GM19455 (cell line): ENCODE data around the gene HEATR3.
"Not testable (repeated sequence)": the region's sequence is repeated elsewhere in the genome, so short reads cannot be mapped to it uniquely, and the experiment has no call there.

ENCODE experiments used
- ATAC-seq: cut with Tn5 transposase; IDR thresholded peaks from one replicate; pipeline ENCODE4 v1.9.1; 2021; ENCODE audit not compliant: unreplicated experiment

HEATR3 gene

GRCh38 chr16:50099957-50100648 is 34.3 kb downstream of the HEATR3 start:
- no peak for ATAC-seq

- peak; percentile 72 for ATAC-seq
Measured at GRCh38 chr16:50102051-50102746, 36.4 kb downstream of the HEATR3 start.

- ATAC-seq = no peak
Measured at GRCh38 chr16:50103764-50104163, 38.0 kb downstream of the HEATR3 start.

- no peak for ATAC-seq
Measured at GRCh38 chr16:50114357-50115129, 48.8 kb downstream of the HEATR3 start.

- ATAC-seq = peak; percentile 7
Measured at GRCh38 chr16:50120711-50121110, 54.9 kb downstream of the HEATR3 start.

GRCh38 chr16:50121278-50121677 is 55.5 kb downstream of the HEATR3 start:
- ATAC-seq = peak; percentile 50

- no peak for ATAC-seq
Measured at GRCh38 chr16:50121721-50122445, 56.1 kb downstream of the HEATR3 start.

- no peak for ATAC-seq
Measured at GRCh38 chr16:50123417-50123816, 57.6 kb downstream of the HEATR3 start.

- no peak for ATAC-seq
Measured at GRCh38 chr16:50124769-50125168, 59.0 kb downstream of the HEATR3 start.

- ATAC-seq = no peak
Measured at GRCh38 chr16:50126183-50126582, 60.4 kb downstream of the HEATR3 start.

- not testable (repeated sequence) for ATAC-seq
Measured at GRCh38 chr16:50132571-50132970, 66.8 kb downstream of the HEATR3 start.

- no peak for ATAC-seq
Measured at GRCh38 chr16:50133214-50133613, 67.4 kb downstream of the HEATR3 start.

GRCh38 chr16:50136399-50136798 is 70.6 kb downstream of the HEATR3 start:
- no peak for ATAC-seq

- ATAC-seq = no peak
Measured at GRCh38 chr16:50137268-50137667, 71.5 kb downstream of the HEATR3 start.

- ATAC-seq = no peak
Measured at GRCh38 chr16:50139580-50139979, 73.8 kb downstream of the HEATR3 start.

- ATAC-seq = no peak
Measured at GRCh38 chr16:50144211-50144610, 78.4 kb downstream of the HEATR3 start.

GRCh38 chr16:50146479-50147435 is 81.0 kb downstream of the HEATR3 start:
- no peak for ATAC-seq

GRCh38 chr16:50151322-50151721 is 85.6 kb downstream of the HEATR3 start:
- no peak for ATAC-seq

- ATAC-seq = no peak
Measured at GRCh38 chr16:50151756-50152155, 86.0 kb downstream of the HEATR3 start.

GRCh38 chr16:50152351-50152806 is 86.6 kb downstream of the HEATR3 start:
- ATAC-seq = peak; percentile 62
